Smooth muscle cell (in vitro differentiated cells): Measurements from ENCODE around the gene CENPU. TPM values are rescaled to one million over a fixed set of nuclear protein-coding genes. Genes with fewer than 3 reads are reported as not detected.
"Not testable (repeated sequence)": the region's sequence is repeated elsewhere in the genome, so short reads cannot be mapped to it uniquely, and the experiment has no call there.

Experiments
- DNase-seq: peaks from one replicate; lab custom pipeline; 2025; ENCODE audit not compliant: unreplicated experiment; lab: John Stamatoyannopoulos, UW
- H2AFZ ChIP-seq: fragments of 200-600 bp; sonication (generic); 2 replicates; pipeline ENCODE4 v1.6.0; 2016; ENCODE audit warnings: antibody characterized with exemption, low read depth, mild to moderate bottlenecking
- H3F3A ChIP-seq: fragments of 200-600 bp; sonication (generic); 2 replicates; pipeline ENCODE4 v1.6.0; 2017; ENCODE audit warnings: antibody characterized with exemption, low read depth
- H3K27ac ChIP-seq: fragments of 200-600 bp; sonication (generic); 2 replicates; pipeline ENCODE4 v1.5.1; 2016; ENCODE audit warnings: low read depth, mild to moderate bottlenecking
- H3K27me3 ChIP-seq: fragments of 200-600 bp; sonication (generic); 2 replicates; pipeline ENCODE4 v1.6.1; 2016; ENCODE audit warnings: low read depth, mild to moderate bottlenecking
- H3K36me3 ChIP-seq: fragments of 200-600 bp; sonication (generic); 2 replicates; pipeline ENCODE4 v1.5.1; 2016; ENCODE audit warnings: low read depth
- H3K4me1 ChIP-seq: fragments of 200-600 bp; sonication (generic); 2 replicates; pipeline ENCODE4 v1.5.1; 2016; ENCODE audit warnings: low read depth
- H3K4me2 ChIP-seq: fragments of 200-600 bp; sonication (generic); 2 replicates; pipeline ENCODE4 v1.6.0; 2016; ENCODE audit warnings: mild to moderate bottlenecking
- H3K4me3 ChIP-seq: fragments of 200-600 bp; sonication (generic); 2 replicates; pipeline ENCODE4 v1.5.1; 2016; ENCODE audit warnings: mild to moderate bottlenecking
- H3K79me2 ChIP-seq: fragments of 200-600 bp; sonication (generic); 2 replicates; pipeline ENCODE4 v1.6.0; 2016; ENCODE audit warnings: low read depth, mild to moderate bottlenecking
- H3K9ac ChIP-seq: fragments of 200-600 bp; sonication (generic); 2 replicates; pipeline ENCODE4 v1.6.0; 2016; ENCODE audit warnings: low read depth
- H3K9me3 ChIP-seq: fragments of 200-600 bp; sonication (generic); replicated peaks from 2 replicates; pipeline ENCODE4 v1.5.1; 2016; ENCODE audit warnings: low read depth
- H4K20me1 ChIP-seq: fragments of 200-600 bp; sonication (generic); 2 replicates; pipeline ENCODE4 v1.6.0; 2016; ENCODE audit warnings: low read depth
- CTCF ChIP-seq: fragments of 200-600 bp; sonication (generic); IDR thresholded peaks from 2 replicates; pipeline ENCODE4 v1.5.1; 2017; ENCODE audit warnings: borderline replicate concordance, mild to moderate bottlenecking, antibody characterized with exemption; ENCODE audit not compliant: insufficient read depth, poor library complexity, severe bottlenecking
- WGBS: methylation state at CpG from one replicate; pipeline ENCODE4 v1.1.7; 2016; ENCODE audit warnings: low lambda C conversion rate; 5-methylcytosine and 5-hydroxymethylcytosine counted together
- polyA plus RNA-seq: library from polyadenylated mRNA; unstranded; fragments of >200 nt; fragmentation: Nextera tagmentation; extraction: Ambion mirVana; gene quantifications from 2 replicates; pipeline ENCODE4 v1.2.1, GENCODE V29; 2016
- total RNA-seq: library from RNA; depleted of rRNA; stranded (reverse); fragments of >200 nt; gene quantifications from 2 replicates; pipeline ENCODE4 v1.2.3, GENCODE V29; 2014

The CENPU gene
- total and polyA plus RNA-seq, 2 experiments from 2014 or later, result 12.2 to 18.4 TPM

GRCh38 chr4:184660978-184661377, 72.9 kb downstream of the CENPU start:
- Histone ChIP-seq H3F3A (no peaks in the 10 kb centered on the region), H2AFZ (no peak overlapping the region), H3K9me3 (no peaks in the 10 kb centered on the region), H3K4me2 (no peak overlapping the region), H3K4me1 (no peaks in the 10 kb centered on the region), H4K20me1 (no peaks in the 10 kb centered on the region), H3K27me3 (no peaks in the 10 kb centered on the region), H3K9ac (no peak overlapping the region), H3K36me3 (no peaks in the 10 kb centered on the region), H3K4me3 (no peak overlapping the region), H3K79me2 (no peaks in the 10 kb centered on the region), H3K27ac (no peak overlapping the region)
- DNase-seq, result no peak
- TF ChIP-seq CTCF, result no peak

DNA sequence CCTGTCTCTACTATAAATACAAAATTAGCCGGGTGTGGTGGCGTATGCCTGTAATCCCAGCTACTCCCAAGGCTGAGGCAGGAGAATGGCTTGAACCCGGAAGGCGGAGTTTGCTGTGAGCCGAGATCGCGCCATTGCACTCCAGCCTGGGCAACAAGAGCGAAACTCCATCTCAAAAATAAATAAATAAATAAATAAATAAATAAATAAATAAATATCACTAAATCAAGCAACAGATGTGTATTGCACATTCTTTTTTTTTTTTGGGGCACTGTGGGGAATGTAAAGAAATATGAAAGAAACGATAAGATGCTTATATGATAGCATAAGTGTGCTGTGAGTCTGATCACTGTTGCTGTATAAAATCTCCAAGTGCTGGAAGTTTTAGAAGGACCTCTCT, 76.1 kb downstream of the CENPU start:
- not testable (repeated sequence) for H3F3A ChIP-seq, H3K27me3 ChIP-seq, H3K4me2 ChIP-seq, H3K27ac ChIP-seq, H3K4me1 ChIP-seq, H3K36me3 ChIP-seq, H3K9me3 ChIP-seq, H2AFZ ChIP-seq, H3K9ac ChIP-seq, DNase-seq, H3K4me3 ChIP-seq, H4K20me1 ChIP-seq, H3K79me2 ChIP-seq
- WGBS, result 98% methylated on average over 9 of the region's 9 CpGs

GRCh38 chr4:184657144-184657543, 76.8 kb downstream of the CENPU start:
- H3K27ac ChIP-seq, result no peak overlapping the region
- 97% methylated on average over 3 of the region's 3 CpGs for WGBS
- no peaks in the 10 kb centered on the region for H3K79me2 ChIP-seq
- DNase-seq, result no peak
- H3K4me2 ChIP-seq, result no peak overlapping the region
- no peaks in the 10 kb centered on the region for H3K27me3 ChIP-seq
- no peaks in the 10 kb centered on the region for H4K20me1 ChIP-seq
- H3K4me1 ChIP-seq, result no peaks in the 10 kb centered on the region
- H3K9me3 ChIP-seq, result no peaks in the 10 kb centered on the region
- H3K4me3 ChIP-seq, result no peak overlapping the region
- H3K9ac ChIP-seq, result no peak overlapping the region
- H3F3A ChIP-seq, result no peaks in the 10 kb centered on the region
- H2AFZ ChIP-seq, result no peak overlapping the region
- TF ChIP-seq CTCF, result no peak
- H3K36me3 ChIP-seq, result no peaks in the 10 kb centered on the region

- Histone ChIP-seq H3K9ac (no peak overlapping the region), H3K4me1 (no peaks in the 10 kb centered on the region), H3K79me2 (no peaks in the 10 kb centered on the region), H3K4me2 (no peak overlapping the region), H3K9me3 (no peaks in the 10 kb centered on the region), H3K36me3 (no peaks in the 10 kb centered on the region), H3K4me3 (no peak overlapping the region), H3F3A (no peaks in the 10 kb centered on the region), H2AFZ (no peak overlapping the region), H3K27me3 (no peaks in the 10 kb centered on the region), H3K27ac (no peak overlapping the region), H4K20me1 (no peaks in the 10 kb centered on the region)
- 96% methylated on average over 8 of the region's 8 CpGs for WGBS
- no peak for DNase-seq
- no peak for TF ChIP-seq CTCF
Observed at GRCh38 chr4:184655889-184656869, 77.7 kb downstream of the CENPU start.
